T-helper 1 cell (primary cell): ENCODE data around the gene EIF3I.
"Not testable (repeated sequence)": the region's sequence is repeated elsewhere in the genome, so short reads cannot be mapped to it uniquely, and the experiment has no call there.

Experiments
- DNase-seq, 5 donors: peaks; one replicate each; pipeline ENCODE4 v3.0.0-alpha.2; 2012 to 2020

Gene EIF3I

GRCh38 chr1:32232558-32233304 is 10.5 kb downstream of the EIF3I start:
- DNase-seq, result no peak

GRCh38 chr1:32234792-32235191 is 12.6 kb downstream of the EIF3I start:
- DNase-seq, result no peak

GRCh38 chr1:32239337-32239736 is 17.1 kb downstream of the EIF3I start:
- no peak for DNase-seq

- DNase-seq, result no peak
These were observed 17.6 kb downstream of the EIF3I start for GRCh38 chr1:32239790-32240139.

GRCh38 chr1:32240140-32240951 is 18.1 kb downstream of the EIF3I start:
- peak; percentile 46 to 66 (median 51) for DNase-seq

GRCh38 chr1:32241001-32241763 is 19.0 kb downstream of the EIF3I start:
- DNase-seq, result peak in 2 of 5 donors; percentile 30 to 43

- no peak for DNase-seq
These were observed 20.2 kb downstream of the EIF3I start for GRCh38 chr1:32242341-32242851.

- DNase-seq, result no peak
These were observed 24.7 kb downstream of the EIF3I start, which contains the start of gene FAM167B for GRCh38 chr1:32246888-32247273. Gene FAM167B (plus strand): TSS chr1:32247222. CDS start chr1:32247422, 200 bp downstream.

GRCh38 chr1:32247452-32247851 is 25.2 kb downstream of the EIF3I start:
- DNase-seq, result no peak

GRCh38 chr1:32247983-32248889 is 26.0 kb downstream of the EIF3I start:
- peak; percentile 55 to 85 (median 68) for DNase-seq

GRCh38 chr1:32249831-32250525 is 27.8 kb downstream of the EIF3I start:
- peak; percentile 61 to 93 (median 76) for DNase-seq

- DNase-seq, result peak; percentile 28 to 80 (median 45)
These were observed 28.9 kb downstream of the EIF3I start, which contains the start of gene LCK for GRCh38 chr1:32250893-32251716. Gene LCK (plus strand): TSS chr1:32251265. CDS start chr1:32274330, 23,065 bp downstream.

- peak in 1 of 5 donors; percentile 81 for DNase-seq
These were observed 33.2 kb downstream of the EIF3I start for GRCh38 chr1:32255072-32256071.

GRCh38 chr1:32256473-32257226 is 34.4 kb downstream of the EIF3I start:
- peak in 1 of 5 donors; percentile 63 for DNase-seq

- DNase-seq, result no peak
These were observed 35.0 kb downstream of the EIF3I start for GRCh38 chr1:32257227-32257508.

GRCh38 chr1:32263236-32263593 is 41.0 kb downstream of the EIF3I start:
- DNase-seq, result not testable (repeated sequence)

- peak in 1 of 5 donors; percentile 66 for DNase-seq
These were observed 41.5 kb downstream of the EIF3I start for GRCh38 chr1:32263744-32264143.

GRCh38 chr1:32265846-32266245 is 43.6 kb downstream of the EIF3I start:
- DNase-seq, result no peak
